ENCODE measurements around the gene FOCAD.

DNA sequence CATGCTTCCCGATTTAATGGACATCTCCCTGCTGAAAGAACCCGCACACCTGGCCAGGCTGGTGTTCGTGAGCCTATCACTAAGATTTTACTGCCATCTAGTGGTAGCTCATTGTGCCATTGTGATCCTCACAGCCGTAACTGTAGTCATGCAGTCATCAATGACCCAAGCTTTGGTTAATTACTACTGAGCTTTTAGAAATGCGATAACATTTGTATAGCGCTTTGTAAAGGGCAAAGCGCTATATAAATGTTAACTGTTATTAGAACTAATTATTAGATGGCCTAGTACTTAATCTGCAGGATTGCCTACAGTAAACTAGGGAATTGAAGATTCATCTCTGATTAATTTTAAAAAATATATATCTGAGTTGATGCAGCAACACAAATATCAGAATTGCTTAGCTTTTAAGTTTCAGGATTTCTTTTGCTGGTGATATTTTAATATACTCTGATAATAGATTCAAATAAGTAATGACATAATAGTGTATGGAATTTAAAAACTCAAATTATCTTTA lies 257.2 kb downstream of the FOCAD start:
- TF ChIP-seq, protein P1, sequence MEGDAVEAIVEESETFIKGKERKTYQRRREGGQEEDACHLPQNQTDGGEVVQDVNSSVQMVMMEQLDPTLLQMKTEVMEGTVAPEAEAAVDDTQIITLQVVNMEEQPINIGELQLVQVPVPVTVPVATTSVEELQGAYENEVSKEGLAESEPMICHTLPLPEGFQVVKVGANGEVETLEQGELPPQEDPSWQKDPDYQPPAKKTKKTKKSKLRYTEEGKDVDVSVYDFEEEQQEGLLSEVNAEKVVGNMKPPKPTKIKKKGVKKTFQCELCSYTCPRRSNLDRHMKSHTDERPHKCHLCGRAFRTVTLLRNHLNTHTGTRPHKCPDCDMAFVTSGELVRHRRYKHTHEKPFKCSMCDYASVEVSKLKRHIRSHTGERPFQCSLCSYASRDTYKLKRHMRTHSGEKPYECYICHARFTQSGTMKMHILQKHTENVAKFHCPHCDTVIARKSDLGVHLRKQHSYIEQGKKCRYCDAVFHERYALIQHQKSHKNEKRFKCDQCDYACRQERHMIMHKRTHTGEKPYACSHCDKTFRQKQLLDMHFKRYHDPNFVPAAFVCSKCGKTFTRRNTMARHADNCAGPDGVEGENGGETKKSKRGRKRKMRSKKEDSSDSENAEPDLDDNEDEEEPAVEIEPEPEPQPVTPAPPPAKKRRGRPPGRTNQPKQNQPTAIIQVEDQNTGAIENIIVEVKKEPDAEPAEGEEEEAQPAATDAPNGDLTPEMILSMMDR (IDR thresholded peaks at IDR 0.05 in 2 of 3, conservative IDR thresholded peaks at IDR 0.05 in 1 of 3; ENCODE audit: borderline replicate concordance in 1 of 3, insufficient read depth in 1 of 3, low read depth in 2 of 3, low read length in 2 of 3) = peak; percentile 72 to 89 (median 80)
- TF ChIP-seq POLR2AphosphoS5 (IDR thresholded peaks at IDR 0.05; ENCODE audit: low read depth, low read length) = no peak
- TF ChIP-seq RAD21 (IDR thresholded peaks at IDR 0.05; ENCODE audit: low read depth) = peak; percentile 92

Measured in HCT116 (cell line).